ENCODE measurements around the gene CBY2.

DNA sequence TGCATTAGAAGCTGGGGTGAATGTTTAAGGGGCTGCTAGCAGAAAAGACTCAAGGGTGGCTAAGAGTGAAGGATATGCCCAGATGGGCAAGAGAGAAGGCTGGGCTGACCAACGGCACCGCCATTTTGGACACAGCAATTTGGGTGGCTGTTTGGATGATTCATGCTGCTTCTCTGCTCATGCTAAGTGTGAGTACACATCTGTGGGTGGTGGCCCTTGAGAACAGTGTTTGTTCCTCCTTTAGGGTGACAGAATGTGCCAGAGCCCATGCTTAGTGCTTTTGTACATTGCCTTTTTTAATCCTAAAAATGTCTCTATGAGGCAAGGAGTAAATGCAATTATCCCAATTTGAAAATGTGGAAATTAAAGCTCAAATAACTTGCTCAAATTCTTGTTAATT is 9.8 kb downstream of the CBY2 start:
- TF ChIP-seq, protein P1, sequence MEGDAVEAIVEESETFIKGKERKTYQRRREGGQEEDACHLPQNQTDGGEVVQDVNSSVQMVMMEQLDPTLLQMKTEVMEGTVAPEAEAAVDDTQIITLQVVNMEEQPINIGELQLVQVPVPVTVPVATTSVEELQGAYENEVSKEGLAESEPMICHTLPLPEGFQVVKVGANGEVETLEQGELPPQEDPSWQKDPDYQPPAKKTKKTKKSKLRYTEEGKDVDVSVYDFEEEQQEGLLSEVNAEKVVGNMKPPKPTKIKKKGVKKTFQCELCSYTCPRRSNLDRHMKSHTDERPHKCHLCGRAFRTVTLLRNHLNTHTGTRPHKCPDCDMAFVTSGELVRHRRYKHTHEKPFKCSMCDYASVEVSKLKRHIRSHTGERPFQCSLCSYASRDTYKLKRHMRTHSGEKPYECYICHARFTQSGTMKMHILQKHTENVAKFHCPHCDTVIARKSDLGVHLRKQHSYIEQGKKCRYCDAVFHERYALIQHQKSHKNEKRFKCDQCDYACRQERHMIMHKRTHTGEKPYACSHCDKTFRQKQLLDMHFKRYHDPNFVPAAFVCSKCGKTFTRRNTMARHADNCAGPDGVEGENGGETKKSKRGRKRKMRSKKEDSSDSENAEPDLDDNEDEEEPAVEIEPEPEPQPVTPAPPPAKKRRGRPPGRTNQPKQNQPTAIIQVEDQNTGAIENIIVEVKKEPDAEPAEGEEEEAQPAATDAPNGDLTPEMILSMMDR (IDR thresholded peaks at IDR 0.05), result no peak
- no peak for TF ChIP-seq POLR2AphosphoS5 (IDR thresholded peaks at IDR 0.05)
- no peak for TF ChIP-seq POLR2A (IDR thresholded peaks at IDR 0.05)
